GM19397 (cell line): Measurements from ENCODE around the gene STARD8.
"Not testable (repeated sequence)": the region's sequence is repeated elsewhere in the genome, so short reads cannot be mapped to it uniquely, and the experiment has no call there.

Experiments used
- ATAC-seq: cut with Tn5 transposase; IDR thresholded peaks from one replicate; pipeline ENCODE4 v1.9.1; 2021; ENCODE audit warnings: mild to moderate bottlenecking, moderate library complexity; ENCODE audit not compliant: unreplicated experiment

STARD8 gene

GRCh38 chrX:68659385-68659784 is 11.9 kb downstream of the STARD8 start:
- ATAC-seq = no peak

DNA sequence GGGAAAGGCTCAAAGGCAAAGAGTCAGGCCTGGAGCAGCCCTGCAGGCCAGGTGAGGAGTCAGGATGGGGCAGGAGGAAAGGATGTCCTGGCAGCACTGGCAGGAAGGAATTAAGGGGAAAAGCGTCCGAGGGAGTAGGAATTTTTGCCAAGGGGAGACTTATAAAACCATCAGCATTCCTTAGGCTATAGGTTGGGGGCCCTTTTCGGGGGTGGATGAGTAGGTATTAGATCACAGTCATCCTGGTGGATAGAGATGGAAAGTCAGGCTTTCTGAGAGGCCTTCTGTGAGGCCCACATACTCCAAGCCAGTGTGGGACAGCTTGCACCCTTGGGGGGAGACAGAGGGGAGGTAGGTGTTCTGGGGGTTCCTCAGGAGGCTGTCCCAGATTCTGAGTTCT is 12.3 kb downstream of the STARD8 start:
- no peak for ATAC-seq

DNA sequence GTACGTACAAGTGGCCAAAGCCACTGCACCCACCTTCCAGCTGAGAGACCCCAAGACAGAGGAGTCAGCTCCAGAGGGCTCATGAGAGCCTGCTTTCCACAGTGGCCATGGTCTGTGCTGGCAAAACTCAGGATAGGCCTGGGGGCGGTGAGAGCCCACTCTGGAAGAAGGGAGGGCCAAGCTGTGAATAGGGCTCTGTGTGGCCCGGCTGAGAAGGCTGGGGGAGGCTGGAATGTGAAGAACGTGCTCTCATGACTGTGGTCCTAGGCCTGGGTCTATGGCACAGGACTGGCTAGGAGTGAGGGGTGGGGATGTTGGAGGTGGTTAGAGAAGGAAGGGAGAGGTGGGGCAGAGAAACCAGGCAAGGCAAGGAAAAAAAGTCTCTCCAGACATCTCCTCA is 13.3 kb downstream of the STARD8 start:
- ATAC-seq = no peak

DNA sequence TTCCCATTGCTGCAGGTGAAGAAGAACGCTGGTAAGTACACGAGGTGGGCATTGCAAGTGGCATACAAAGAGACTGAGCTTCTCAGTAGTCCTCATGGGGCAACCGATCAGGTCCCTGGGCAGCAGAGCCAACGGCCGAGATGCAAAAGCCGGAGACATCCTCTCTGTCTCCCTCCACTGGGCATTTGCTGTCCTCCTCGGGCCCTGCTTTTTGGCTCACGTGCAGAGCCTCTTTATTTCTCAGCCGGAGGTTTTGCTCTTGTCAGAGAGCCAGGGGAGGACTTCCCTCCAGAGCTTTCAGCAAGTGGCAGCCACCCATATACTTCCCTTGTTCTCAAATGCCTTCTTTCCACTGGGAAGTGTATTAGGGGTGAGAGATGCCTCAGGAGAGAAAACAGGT is 18.0 kb downstream of the STARD8 start:
- ATAC-seq = no peak

- ATAC-seq = no peak
These were observed 19.1 kb downstream of the STARD8 start for GRCh38 chrX:68666580-68666979.

DNA sequence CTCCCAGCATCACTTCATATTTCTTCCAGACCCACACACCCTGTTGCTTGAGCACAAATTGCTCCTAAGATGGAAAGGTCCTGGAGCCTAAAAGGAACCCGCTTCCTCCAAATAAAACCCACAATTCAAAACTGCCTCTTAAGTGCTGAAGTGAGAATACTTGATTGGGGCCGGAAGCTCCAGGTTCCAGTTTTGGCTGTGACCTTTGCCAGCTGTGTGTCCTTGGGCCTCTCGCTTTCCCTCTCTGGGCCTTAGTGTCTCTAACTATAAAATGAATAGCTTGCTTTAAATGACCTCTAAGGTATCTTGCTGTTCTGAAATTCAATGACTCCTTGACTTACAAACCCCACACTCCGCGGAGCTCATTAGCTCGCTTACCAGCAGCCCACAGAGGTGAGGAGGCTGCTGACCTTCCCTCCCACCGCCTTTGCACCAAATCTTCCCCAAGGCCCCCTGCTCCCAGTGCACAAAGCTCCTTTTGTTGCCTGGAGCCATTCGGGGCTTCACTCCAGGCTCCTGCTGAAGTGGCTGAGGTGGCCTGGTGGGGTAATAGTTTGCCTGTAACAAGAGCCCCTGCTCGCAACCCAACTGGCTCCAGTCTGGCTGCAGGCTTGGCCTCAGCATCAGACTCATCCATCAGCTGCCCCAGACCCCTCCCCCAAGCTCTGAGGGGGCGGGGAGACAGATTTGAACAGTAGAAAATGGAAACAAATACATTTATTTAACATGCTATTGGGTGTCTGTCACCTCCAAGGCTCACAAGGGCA is 21.8 kb downstream of the STARD8 start:
- no peak for ATAC-seq

DNA sequence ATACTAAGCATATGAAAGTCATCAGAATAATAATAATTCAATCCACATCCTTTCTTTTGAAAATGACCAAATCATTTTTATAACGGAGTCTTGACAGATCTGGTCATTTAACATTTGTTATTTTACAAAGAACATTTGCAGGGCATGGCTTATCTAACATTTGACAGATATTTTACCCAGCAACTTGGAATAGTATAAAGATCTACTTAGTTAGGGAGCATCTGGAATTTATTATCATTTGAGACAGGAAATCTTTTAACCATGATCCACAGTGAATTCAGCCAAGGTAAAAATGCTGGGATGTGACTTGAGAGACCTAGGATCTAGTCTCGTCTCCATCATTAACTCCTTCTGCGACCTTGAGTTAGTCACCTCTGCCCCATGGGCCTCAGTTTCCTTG is 22.4 kb downstream of the STARD8 start:
- no peak for ATAC-seq

GRCh38 chrX:68671221-68671620 is 23.8 kb downstream of the STARD8 start:
- no peak for ATAC-seq

GRCh38 chrX:68672581-68673318 is 25.3 kb downstream of the STARD8 start:
- no peak for ATAC-seq

DNA sequence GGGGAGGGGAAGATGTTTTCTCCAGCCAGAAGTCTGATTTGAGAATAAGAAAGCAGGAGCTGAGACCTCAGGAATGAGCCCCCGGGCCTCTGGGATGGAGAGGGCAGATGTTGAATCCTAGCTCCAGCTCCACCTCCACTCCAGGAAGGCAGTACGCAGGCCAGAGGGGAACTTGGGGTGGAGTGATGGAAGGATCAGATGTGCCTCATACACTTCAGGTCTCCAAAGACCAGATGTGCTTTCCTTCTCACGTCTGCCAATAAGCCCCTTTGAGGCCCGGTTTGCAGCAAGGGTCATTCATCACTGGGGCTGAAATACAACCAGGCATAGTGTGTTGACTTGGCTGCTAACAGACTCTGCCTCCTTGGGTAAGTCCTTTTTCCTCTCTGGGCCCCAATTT is 28.1 kb downstream of the STARD8 start:
- no peak for ATAC-seq

DNA sequence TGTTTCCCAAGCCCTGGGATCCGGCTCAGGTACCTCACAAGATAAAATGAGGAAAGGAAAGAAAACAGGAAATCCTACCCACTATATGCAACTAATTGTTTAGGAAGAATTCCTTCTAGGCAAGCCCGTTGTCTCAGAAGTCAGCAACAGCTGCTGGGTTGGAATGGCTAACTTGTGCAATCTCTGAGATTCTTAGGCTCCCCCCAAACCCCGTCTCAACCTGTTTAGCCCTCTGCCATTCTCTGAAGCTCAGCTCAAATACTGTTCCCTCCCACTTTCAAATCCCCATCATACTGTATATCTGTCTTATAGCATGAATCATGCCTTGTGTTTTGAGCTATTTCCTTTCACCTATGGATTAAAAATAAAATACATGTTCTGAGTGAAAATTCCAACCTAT is 28.9 kb downstream of the STARD8 start:
- no peak for ATAC-seq

- ATAC-seq = no peak
These were observed 30.5 kb downstream of the STARD8 start for GRCh38 chrX:68677998-68678397.

DNA sequence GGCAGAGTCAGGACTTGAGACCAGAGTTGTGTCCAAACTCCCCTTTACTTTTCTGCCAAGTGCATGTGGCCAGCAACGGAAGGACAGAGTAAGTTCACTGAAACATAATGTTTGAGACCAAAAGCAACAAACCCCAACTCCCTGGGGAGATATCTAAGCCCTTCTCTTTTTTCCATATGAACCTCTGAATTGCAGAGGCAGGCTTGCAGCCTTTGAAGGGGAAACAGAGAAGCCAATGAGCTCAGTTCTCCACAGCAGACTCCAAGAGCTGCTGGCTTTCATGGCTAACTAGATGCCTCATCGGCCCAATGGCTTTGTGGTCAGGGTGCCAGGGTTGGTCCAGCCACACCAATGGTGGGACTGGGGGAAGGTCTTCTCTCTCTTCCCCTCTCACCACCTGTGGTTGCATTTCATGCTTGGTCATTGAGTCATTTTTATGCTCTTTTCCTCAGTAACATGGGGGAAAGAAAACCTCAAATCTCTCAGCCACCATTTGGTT is 34.0 kb downstream of the STARD8 start:
- no peak for ATAC-seq

DNA sequence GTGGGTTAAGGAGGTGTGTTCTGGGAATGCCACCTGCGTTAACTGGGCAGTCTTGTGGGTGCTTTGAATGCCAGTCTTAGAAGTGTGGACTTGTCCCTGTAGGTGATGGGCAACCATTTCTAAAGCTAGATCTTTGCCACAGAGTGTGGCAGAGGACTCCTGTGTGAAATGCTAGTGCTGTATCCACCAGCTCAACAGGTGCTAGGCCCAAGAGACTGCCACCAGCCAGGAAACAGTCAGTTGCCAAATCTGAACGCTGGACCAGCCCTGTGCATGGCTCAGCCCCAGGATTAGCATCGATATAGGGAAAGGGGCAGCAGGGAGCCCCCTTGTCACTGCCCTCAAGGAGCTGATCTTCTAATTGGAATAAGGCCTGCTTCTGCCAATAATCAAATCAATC is 35.3 kb downstream of the STARD8 start:
- no peak for ATAC-seq

DNA sequence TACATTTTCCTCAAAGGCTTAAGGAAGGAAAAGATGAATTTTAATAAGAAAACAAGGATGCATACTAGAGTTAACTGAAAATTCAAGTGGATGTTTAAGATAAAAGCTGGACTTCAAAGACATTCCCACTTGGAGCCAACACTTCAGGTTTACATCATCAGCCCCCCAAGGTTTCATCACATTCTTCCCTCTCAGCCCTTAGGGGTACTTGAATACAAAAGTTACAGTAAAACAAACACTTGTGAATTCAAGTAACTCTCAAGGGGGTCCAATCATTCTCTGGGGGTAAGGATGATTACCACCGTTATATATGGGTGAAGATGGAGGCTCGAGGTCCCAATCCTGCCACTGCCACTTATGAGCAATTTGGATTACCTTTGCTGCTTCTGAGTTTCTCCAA is 36.1 kb downstream of the STARD8 start:
- ATAC-seq = no peak

- no peak for ATAC-seq
These were observed 36.9 kb downstream of the STARD8 start for GRCh38 chrX:68684291-68684918.

DNA sequence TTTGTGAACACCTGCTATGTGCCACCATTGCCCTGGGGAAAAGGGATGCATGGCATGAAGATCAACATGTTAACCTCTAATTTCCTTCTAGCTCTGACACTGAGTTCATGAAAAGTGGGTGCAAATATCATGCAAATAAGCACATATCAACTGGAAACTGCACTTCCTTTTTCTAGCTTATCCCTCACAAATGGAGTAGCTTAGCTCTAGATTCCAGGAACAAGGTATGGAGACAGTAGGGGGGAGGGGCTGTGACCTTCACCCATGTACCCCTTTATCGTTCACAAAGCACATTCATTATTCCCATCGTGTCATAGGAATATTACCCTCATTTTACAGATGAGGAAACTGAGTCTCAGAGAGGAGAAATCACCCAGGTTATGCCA is 37.4 kb downstream of the STARD8 start:
- no peak for ATAC-seq

GRCh38 chrX:68685685-68686084 is 38.2 kb downstream of the STARD8 start:
- ATAC-seq = no peak

DNA sequence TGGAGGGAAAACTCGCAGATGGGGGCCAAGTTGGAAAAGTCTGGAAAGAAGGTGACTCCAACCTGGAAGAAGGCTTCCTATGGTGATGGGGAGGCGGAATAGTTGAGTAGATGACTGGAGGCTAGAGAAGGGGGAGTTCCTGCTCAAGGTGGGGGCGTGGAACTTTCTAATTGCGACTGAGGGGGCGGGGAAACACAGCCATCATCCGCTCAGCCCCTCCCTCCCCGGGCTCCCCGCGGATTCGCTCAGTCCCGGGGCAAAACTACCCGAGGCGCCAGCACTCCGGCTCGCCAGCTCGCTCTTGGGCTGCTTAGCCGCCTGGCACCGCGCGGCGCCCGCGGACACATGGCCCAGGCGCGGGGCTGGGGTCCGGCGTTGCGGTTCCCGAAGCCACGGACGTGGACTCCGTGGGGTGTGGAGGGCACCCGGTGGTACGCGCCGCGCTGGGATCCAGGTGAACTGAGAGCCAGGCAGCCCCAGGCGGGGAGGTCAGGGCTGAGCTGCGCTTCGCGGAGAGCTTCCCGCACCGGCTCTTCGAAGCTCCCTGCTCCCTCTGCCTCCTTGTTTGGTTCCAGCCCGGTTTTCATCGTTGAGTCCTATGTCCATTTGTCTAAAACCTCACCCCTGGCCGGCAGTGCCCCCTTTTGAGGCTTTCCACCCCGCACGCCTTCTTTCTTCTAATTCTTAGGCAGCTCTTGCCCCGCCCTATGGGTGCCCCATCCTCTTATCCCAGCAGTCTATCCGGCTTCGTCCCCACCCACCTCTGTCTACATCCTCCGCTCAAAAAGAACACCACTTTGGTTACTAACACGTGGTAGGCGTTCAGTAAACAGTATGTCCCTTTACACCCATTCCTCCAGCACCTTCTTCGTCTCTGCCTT is 38.9 kb downstream of the STARD8 start:
- ATAC-seq = no peak

DNA sequence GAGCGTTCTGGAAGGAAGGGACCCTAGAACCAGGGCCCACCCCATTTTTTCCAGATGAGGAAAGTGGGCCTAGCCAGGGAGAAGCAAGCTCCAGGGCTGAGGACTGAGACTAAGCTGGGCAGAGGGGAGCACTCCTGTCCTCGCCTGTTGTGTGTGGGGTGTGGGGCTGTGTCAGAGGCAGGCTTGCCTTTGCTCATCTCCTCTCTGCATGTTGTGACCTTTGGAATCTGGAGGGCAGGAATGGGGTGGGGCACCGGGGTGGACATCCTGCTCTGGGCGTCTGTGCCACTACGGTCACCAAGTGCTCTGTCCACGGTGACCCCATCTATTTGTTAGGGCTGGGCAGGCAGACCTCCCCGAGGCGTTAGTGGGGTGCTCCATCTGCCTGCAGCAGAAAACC is 41.5 kb downstream of the STARD8 start:
- ATAC-seq = not testable (repeated sequence)

GRCh38 chrX:68690936-68691501 is 43.6 kb downstream of the STARD8 start:
- no peak for ATAC-seq
